CD1c-positive myeloid dendritic cell (primary cell): ENCODE measurements around the gene M1AP.
"Not testable (repeated sequence)": the region's sequence is repeated elsewhere in the genome, so short reads cannot be mapped to it uniquely, and the experiment has no call there.

Source experiments
- DNase-seq: peaks from one replicate; pipeline ENCODE4 v3.0.0-alpha.2; 2016; ENCODE audit errors: extremely low spot score

M1AP gene

DNA sequence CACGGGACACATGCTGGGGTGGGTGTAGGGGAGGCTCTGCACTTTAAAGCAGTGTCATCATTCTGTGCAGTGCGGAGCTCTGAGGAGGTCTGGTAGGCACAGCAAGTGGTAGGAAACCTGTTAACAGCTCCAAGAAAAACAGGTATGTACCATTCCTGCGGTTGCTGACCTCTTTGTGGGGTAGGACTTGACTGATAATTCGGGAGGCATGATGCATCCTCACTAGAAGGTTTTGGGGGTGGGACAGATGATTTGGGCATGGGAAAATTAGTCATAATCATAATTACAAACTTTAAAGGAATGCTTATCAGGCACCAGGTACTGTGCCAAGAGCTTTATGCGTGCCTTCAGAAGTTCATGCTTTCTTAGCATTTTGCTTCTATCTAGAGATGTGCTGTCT, 83.9 kb downstream of the M1AP start:
- DNase-seq = no peak

- no peak for DNase-seq
Measured at GRCh38 chr2:74562126-74562775, 85.9 kb downstream of the M1AP start.

DNA sequence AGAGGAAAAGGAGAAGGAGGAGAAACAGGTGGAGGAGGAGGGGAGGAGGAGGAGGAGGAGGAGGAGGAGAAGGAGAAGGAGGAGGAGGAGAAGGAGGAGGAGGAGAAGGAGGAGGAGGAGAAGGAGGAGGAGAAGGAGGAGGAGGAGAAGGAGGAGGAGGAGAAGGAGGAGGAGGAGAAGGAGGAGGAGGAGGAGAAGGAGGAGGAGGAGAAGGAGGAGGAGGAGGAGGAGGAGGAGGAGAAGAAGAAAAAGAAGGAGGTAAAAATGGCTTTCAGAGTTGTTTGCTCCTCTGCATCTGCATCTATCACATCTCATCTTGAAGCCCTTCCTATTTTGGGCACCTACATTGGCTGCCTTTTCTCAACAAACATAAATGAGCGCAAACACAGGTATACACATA, 87.1 kb downstream of the M1AP start:
- DNase-seq = not testable (repeated sequence)

DNA sequence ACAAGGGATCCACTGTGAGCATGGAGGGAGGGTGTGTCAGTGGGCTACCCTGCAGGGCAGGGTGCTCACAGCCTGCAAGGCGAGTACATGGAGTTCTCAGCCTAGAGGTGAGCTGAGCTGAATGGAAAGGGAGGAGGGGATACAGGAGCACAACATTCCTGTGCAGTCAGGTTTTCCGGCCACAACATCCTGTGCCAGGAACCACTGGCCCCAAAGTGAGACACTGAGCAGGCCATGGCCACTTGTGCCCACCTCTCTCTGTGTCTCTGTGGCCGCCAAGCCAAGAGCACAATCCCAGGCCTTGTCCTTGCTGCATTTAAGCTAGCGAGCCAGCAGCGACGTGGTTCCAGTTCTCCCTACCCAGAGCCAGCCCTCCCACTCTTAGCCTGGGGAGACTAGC, 87.5 kb downstream of the M1AP start:
- DNase-seq = no peak

DNA sequence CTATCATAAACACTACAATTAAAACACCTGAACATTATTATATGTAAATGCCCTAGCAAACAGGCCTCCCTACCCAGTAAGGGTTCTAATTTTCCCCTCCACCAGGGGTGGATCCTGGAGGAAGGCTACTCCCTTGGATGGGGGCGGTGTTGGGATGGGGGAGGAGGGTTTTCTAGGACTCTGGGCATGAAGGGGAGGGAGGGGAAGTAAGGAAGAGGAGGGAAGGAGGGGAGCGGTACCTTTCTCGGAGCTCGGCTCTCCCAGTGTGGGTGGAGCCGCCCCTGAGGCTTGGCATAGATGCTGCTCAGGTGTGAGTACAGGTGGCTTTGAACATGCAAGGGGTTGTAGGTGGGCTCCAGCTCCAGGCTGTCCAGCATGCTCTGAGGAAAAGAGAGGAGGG, 88.2 kb downstream of the M1AP start:
- DNase-seq = no peak

DNA sequence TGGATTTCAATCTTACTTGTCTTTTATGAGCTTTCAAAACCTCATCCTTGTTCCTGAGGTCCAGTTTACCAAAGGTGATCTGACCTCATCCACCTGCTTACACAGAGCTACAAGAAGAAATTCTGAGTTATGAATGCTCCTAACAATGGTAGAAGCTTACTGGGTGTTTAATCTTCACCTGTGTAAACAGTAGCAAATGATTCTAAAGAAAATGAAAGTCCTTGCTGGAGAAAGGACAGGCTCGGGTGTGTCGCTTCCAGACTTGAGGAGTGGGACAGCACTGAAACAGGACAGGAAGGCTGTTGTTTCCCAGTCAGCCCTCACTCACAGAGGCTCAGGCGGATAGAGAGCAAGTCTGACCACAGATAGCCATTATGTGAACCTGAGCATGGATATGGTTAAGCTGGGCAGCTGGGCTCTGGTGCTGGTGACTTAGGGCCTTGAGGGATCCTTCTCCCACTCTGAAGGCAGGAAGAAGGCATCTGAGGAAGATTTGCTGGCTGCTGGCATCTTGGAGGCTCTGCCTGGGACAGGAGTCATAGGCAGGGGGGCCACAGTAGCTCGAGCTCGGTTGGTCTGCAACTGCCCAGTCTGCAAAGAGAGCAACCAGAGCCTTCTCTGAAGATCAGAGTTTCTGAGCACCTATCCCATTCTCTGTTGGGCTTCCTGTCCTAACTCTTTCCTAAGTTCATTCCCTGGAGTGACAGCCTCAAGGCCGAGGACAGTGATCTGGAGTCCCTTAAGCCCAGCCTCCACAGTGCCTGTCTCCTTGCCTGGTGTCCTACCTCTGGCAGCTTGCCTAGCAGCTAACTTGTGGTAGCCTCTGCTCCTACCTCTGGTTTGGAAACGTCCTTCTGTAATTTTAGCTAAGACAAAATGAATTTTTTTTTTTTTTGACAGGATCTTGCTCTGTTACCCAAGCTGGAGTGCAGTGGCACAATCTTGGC, 89.6 kb downstream of the M1AP start:
- no peak for DNase-seq

- no peak for DNase-seq
Measured at GRCh38 chr2:74556831-74557370, 91.2 kb downstream of the M1AP start.

- no peak for DNase-seq
Measured at GRCh38 chr2:74556159-74556558, 92.0 kb downstream of the M1AP start.

GRCh38 chr2:74555610-74556103, 92.5 kb downstream of the M1AP start:
- DNase-seq = peak; percentile 74

DNA sequence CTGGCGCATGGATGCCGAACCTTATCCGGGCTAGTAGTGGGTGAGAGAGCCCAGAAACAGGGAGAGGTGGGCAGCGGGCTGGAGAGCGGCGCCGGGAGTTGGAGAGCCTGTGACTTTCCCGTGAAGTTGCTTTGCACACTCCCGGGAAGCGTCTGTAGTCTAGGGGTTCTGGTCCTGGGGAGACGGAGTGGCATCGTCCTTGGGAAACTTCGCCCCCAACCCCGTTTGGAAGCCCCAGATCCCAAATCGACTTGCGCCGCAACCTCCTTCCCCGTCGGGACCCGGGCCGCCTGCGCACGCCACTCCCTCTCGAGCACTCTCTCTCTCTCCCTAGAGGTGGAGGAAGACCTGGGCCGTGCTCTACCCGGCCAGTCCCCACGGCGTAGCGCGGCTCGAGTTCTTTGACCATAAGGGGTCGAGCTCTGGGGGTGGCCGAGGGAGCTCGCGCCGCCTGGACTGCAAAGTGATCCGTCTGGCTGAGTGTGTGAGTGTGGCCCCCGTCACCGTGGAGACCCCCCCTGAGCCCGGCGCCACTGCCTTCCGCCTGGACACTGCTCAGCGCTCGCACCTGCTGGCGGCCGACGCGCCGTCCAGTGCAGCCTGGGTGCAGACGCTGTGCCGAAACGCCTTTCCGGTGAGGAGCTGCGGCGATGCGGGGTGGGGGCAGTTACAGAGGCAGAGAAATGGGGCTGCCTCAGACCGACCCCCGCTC, 93.2 kb downstream of the M1AP start:
- peak; percentile 45 for DNase-seq

GRCh38 chr2:74553892-74554819, 94.0 kb downstream of the M1AP start, which contains the start of the genes DOK1 and LOXL3:
TSS of gene DOK1 (plus strand) at chr2:74554720. CDS start at chr2:74554755, 35 bp downstream.
TSS of gene LOXL3 (minus strand) at chr2:74553942. CDS start at chr2:74552634, 1,308 bp downstream.
- DNase-seq = peak; percentile 85

DNA sequence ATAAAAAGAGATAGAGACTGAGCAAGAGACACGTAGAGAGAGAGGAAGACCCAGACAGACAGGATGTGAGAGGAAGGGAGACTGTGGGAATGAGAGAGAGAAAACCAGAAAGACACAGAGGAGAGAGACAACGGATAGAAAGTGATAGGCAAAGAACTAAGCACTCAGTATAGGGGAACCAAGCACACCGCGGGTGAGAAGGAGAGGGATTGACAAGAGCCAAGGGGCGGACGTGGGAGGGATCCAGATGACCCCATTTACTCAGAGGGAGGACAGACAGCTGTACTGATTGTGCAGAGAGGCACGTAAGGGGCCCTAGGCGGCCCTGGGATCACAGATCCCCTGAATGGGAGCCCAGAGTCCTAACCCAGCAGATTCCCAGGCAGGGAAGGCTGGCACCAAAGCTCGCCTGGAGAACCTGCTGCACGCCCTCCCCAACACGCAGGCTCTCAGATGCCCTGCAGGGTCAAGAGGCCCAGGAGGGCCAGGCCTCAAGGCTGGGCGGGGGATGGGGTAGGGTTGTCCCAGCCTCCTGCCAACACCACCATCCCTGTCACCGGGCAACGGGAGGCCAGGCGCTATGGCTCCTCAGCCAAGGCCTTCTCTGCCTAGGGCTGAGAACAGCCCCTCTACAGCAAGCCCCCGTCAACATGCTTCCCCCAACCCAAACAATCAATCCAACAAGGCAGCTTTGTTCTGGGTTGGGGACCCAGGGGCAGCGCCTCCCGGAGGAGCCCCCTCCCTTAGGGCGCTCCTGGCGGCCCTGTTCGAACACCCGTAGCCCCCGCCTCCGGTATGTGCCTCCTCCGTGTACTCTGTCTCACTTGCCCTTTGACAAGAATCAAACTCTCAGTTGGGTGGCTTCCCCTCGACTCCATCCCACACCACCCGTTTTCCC, 95.0 kb downstream of the M1AP start:
- no peak for DNase-seq

- no peak for DNase-seq
Measured at GRCh38 chr2:74551942-74552913, 95.9 kb downstream of the M1AP start.

DNA sequence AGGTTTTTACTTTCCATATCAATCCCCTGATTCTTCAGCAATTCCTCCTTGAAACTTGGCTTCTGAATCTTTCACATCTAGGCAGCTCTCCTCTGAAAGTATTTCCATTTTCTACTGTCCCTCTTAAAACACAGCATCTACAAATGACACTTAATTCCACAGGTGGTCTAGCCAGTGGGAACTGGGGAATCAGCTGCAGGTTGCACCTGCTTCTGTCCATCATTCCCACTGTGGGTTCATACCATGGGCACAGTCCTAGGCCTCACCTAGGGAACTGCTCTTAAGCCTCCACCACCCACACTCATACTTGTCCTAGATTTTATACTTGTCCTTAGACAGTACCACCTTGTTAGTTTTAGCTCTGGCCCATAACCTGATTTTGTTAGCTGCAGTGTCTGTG, 96.6 kb downstream of the M1AP start:
- DNase-seq = no peak

DNA sequence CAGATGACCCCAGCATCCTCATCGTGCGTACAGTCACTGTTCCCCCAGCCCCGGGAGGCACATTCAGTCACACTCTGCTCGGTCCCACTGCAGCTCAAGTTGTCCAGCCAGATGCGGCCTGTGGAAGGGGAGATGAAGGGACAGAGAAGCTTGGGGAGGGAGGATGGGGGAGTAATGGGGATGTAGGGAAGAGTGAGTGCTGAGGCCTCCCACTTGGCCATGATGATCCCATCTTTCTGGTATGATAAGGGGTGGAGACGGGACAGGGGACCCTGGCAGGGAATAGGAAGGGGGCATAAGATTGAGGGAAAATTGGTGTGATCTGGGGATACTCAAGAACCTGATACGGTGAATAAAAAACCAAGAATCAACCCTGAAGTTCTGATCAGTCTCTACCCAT, 97.9 kb downstream of the M1AP start:
- DNase-seq = no peak

DNA sequence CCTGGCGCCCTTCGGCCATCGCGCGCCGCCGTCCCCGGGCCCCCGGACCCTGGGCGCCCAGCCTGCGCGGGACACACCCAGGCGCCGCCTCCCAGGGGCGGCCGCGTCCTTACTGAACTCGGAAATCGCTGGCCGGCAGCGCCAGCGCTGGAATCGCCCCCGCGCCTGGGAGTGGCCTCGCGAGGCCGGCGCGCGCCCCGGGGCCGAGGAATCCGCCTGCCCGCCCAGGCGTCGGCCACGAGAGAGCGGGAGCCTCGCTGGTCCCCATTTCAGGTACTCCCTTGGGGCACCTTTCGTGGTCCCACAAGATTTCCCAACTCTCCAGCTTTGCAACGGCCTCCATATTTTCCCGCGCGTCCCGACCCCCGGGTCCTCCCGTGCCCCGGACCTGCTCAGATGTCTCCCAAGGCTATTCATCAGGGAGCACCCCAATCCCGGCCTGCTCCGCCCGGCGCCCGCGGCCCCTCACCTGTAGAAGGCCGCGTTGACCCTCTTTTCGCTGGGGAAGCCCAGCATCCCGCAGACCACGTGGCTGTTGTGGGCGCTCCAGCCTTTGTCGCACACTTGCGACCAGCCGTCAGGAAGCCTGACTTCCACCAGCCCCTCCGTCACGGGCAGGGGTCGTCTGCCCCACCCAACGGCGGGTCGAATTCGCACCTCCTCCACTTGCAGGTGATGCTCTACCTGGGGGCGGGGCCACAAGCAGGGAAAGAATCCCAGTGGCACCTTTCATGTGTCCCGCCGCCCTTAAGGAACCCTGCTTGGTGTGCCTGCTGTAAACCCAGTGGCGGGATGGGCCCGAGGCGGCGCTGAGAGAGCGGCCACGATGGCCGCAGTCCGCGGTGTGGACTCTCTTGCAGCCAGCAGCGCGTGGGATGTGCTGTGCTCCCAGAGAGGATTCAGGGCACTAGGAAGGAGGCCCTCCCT, 99.0 kb downstream of the M1AP start:
- DNase-seq = peak; percentile 83

DNA sequence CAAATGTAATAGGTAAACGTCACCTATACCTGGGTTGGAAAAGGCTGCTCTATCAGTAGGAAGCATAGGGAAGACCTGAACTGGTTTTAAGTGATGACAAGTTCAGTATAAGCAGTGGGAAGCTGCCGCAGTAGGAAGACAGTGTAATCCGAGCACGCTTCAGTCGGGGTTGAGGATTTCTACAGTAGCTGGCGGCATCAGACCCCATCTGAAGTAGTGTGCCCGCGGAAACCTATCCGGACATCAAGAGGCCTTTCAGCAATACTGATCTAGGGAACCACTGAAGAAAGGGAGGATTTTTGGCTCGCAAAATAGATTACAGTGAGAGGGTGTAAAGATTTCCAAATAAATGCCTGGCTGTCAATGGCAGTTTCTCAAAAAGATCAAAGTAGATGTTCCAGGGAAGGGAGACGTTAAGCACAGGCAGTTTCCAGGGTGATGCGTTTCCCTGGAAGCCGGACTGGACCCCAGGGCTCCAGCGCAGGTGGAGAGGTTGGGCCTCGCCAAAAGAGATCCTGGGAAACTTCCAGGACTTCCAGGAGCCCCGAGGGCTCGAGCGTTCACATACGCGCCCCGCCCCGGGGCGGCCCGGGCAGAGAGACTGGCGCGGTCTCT, 99.7 kb downstream of the M1AP start:
- no peak for DNase-seq
